H1 (cell line): ENCODE results near the gene ARHGAP26.

Source experiments
- CBX5 ChIP-seq: fragments of 300-800, 300-1000 bp; sonication (generic); IDR thresholded peaks from 2 replicates; pipeline ENCODE4 v1.7.1; 2016; ENCODE audit warnings: antibody characterized with exemption, low read length, low read depth
- POLR2A ChIP-seq, 2 experiments: IDR thresholded peaks; 1 replicate in 1 of 2; 2 replicates in 1 of 2; pipeline ENCODE4 v1.6.1; 2011; ENCODE audit warnings: low read depth in 2 of 2, low read length in 2 of 2, mild to moderate bottlenecking in 2 of 2; ENCODE audit errors: control extremely low read depth in 1 of 2
- POLR2AphosphoS5 ChIP-seq: IDR thresholded peaks from 2 replicates; pipeline ENCODE4 v1.6.1; 2011; ENCODE audit warnings: low read depth, low read length
- TBP ChIP-seq: IDR thresholded peaks from 2 replicates; pipeline ENCODE4 v1.6.1; 2011; ENCODE audit warnings: low read depth, low read length, improper control_type of control experiment
- TF ChIP-seq, protein P1 (sequence below): IDR thresholded peaks from 2 replicates; pipeline ENCODE4 v1.6.1; 2012; ENCODE audit warnings: inconsistent platforms
- TF ChIP-seq, protein P2 (sequence below), 3 experiments: IDR thresholded peaks; 1 replicate in 2 of 3; 2 replicates in 1 of 3; pipeline versions ENCODE4 v1.5.1 to v1.6.1; 2011; ENCODE audit warnings: low read length in 3 of 3, mild to moderate bottlenecking in 3 of 3, inconsistent platforms in 2 of 3, low read depth in 1 of 3, moderate library complexity in 1 of 3; ENCODE audit not compliant: insufficient read depth in 1 of 3; ENCODE audit errors: control extremely low read depth in 1 of 3
- TF ChIP-seq, protein P3 (sequence below): IDR thresholded peaks from 2 replicates; pipeline ENCODE4 v1.6.1; 2012; ENCODE audit warnings: low read length, inconsistent platforms

DNA sequence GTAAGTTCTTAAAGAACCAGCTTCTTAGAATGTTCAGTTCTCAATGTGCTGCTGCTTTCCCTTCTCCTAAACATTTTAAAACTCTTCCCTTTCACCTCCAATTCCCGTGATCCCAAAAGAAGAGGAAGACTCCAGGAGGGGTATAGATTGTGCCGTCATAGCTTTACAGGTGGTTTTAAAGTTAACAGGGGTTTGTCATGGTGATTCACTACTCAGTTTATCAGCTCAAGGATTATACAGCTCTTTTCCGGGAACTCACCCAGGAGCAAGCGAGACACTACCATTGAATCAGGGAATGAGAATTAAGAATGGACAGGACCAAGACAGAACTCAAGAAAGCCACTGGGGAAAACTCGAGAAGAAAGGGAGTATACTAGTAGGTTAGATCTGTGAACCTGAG lies 454.5 kb downstream of the ARHGAP26 start:
- TF ChIP-seq, protein P1, sequence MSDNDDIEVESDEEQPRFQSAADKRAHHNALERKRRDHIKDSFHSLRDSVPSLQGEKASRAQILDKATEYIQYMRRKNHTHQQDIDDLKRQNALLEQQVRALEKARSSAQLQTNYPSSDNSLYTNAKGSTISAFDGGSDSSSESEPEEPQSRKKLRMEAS, result no peak
- TF ChIP-seq POLR2AphosphoS5 (no peak), CBX5 (no peak), POLR2A (IDR thresholded peaks at IDR 0.05; ENCODE audit: control extremely low read depth in 1 of 2, low read depth in 2 of 2, low read length in 2 of 2) (no peak), TBP (no peak)
- TF ChIP-seq, protein P2, sequence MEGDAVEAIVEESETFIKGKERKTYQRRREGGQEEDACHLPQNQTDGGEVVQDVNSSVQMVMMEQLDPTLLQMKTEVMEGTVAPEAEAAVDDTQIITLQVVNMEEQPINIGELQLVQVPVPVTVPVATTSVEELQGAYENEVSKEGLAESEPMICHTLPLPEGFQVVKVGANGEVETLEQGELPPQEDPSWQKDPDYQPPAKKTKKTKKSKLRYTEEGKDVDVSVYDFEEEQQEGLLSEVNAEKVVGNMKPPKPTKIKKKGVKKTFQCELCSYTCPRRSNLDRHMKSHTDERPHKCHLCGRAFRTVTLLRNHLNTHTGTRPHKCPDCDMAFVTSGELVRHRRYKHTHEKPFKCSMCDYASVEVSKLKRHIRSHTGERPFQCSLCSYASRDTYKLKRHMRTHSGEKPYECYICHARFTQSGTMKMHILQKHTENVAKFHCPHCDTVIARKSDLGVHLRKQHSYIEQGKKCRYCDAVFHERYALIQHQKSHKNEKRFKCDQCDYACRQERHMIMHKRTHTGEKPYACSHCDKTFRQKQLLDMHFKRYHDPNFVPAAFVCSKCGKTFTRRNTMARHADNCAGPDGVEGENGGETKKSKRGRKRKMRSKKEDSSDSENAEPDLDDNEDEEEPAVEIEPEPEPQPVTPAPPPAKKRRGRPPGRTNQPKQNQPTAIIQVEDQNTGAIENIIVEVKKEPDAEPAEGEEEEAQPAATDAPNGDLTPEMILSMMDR (IDR thresholded peaks at IDR 0.05; ENCODE audit: control extremely low read depth in 1 of 3, insufficient read depth in 1 of 3, low read depth in 1 of 3, low read length in 3 of 3), result no peak
- TF ChIP-seq, protein P3, sequence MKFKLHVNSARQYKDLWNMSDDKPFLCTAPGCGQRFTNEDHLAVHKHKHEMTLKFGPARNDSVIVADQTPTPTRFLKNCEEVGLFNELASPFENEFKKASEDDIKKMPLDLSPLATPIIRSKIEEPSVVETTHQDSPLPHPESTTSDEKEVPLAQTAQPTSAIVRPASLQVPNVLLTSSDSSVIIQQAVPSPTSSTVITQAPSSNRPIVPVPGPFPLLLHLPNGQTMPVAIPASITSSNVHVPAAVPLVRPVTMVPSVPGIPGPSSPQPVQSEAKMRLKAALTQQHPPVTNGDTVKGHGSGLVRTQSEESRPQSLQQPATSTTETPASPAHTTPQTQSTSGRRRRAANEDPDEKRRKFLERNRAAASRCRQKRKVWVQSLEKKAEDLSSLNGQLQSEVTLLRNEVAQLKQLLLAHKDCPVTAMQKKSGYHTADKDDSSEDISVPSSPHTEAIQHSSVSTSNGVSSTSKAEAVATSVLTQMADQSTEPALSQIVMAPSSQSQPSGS, result no peak
